ENCODE data around the gene AGTRAP.

Gene AGTRAP

DNA sequence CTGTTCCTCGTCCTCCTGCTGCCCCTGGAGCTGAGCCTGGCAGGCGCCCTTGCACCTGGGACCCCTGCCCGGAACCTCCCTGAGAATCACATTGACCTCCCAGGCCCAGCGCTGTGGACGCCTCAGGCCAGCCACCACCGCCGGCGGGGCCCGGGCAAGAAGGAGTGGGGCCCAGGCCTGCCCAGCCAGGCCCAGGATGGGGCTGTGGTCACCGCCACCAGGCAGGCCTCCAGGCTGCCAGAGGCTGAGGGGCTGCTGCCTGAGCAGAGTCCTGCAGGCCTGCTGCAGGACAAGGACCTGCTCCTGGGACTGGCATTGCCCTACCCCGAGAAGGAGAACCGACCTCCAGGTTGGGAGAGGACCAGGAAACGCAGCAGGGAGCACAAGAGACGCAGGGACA lies 29.6 kb upstream of the AGTRAP start:
- no peak for DNase-seq

DNA sequence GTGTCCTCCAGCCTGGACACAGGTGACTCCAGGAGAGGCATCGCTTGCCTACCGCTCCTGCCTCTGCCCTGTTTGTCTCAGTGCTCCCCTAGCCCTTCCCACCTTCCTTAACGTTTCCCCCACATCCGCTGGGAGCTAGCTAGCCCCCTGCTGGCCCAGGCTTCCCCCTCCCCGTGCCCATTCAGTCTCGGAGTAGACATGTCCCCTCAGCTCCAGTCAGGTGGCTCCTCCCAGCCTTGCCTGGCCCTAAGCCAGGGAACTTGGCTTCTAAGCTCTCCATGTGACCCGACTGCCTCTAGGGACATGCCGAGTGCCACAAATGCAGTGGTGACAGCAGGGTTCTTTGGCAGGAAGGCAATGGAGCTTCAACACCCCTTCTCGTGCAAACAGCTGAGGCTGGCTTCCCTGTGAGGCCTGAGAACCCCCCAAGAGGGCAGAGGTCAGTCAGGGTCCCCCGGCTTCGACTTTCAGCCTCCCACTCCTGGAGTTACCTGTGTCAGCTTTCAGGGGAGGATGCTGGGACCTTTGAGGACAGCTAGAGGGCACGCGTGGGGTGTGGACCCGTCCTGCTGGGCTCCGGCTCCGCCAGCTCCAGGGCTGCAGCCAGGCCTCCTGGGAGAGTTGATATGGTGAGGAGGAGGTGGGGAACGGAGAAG lies 28.2 kb upstream of the AGTRAP start:
- DNase-seq: peak in 1 of 2 donors; percentile 16

DNA sequence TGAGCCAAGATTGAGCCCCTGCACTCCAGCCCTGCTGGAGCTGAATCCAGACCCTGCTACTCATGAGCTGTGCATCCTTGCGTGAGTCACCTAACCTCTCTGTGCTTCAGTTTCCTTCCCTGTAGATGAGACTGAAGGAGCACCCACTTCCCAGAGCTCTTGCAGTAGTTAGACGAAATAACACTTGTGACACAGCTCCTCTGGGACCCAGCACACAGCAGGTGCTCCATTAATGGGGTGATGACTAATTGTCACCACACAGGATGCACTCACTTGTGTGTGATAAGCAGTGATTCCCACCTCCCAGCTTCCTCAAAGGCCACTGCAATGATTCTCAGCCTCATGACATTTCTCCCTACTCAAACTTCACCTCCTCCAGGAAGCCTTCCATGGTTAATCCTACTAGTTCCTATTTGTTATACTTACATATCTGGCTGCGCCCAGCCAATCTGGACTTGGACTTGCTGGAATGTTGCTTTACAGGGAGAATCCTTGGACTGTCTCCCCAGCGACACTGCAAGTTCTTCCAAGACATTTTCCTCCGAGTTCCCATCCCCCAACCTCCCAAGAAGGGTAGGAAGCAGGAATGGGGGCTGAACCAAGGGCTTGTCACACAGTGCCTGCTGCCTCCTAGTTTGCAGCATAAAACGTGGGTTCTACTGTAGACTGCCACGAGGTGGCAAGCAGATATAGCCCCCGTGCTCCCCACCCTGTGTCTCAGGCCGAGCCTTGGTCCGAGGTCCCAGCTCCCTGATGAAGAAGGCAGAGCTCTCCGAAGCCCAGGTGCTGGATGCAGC lies 27.2 kb upstream of the AGTRAP start:
- no peak for DNase-seq

DNA sequence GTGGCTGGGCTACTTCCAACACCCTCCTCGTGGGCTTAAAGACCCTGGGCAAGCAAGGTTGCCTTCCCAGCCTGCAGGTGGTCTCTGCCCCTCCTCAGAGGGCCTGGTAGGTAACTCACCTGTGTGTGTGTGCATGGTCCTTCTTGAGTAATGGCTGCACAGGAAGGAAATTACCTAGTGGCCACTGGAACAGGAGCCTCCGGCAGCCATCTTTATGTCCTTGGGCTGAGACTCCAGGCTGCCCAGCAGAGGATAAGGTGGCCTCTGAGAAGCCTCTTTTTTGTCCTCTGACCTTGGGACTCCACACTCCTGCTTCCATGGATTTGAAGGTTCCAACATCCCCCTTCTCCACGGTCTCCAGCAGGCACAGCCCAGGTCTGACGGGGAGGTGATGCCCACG lies 24.4 kb upstream of the AGTRAP start:
- no peak for DNase-seq

DNA sequence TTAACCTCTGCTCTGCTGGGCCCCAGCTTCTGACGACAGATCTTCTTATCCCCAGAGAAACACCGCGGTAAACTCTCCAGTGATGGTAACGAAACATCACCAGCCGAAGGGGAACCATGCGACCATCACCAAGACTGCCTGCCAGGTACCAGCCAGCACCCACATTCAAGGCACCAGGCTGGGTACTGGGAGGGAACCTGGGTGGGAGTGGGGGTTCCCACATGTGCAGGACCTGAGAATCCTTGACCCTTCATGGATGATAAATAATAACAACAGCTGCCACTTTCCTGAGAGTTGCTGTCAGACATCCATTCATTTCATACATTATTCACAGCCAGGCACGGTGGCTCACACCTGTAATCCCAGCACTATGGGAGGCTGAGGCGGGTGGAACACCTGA lies 23.7 kb upstream of the AGTRAP start:
- no peak for DNase-seq

DNA sequence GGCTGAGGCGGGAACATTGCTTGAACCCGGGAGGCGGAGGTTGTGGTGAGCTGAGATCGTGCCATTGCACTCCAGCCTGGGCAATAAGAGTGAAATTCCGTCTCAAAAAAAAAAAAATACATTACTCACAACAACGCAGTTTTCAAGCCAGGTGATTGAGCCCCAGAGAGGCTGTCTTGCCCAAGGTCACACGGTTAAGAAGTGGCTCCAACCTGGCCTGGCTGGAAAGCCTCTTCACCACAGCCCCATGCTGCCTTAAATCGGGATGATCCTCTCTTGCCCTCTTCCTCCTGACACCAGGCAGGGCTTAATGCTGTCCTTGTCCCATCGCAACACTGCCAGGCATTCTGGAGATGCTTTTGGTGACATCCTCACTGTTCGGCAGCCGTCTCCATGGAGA lies 22.8 kb upstream of the AGTRAP start:
- DNase-seq: no peak

DNA sequence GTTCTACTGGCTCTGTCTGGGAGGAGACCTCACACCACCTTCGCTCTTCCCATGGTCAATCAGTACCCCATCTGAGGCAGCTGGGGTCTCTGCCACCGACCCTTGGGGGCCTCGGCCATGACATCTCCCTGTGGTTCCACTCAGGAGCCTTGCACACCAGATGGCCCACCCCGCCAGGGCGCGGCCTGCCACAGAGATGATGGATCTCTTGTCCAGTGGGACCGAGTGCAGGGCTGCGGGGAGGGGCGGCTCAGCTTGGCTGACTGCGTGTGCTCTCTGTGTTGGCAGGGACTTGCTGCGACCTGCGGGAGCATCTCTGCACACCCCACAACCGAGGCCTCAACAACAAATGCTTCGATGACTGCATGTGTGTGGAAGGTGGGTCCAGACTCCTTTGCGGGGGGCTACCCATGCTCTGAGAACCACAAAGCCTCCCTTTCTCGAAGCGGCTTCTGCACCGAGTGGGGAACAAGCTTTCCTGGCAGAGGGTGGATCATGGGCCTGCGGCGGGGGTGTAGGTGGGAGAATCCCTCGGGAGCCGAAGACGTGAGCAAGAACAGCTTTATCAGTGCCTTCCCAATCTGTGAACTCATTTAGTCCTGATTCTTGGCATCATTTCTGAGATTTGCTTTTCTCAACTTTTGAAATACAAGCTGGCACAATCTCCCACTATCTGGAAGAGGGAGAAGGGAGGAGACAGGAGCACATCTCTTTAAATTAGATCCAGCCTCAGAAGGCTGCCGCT lies 20.9 kb upstream of the AGTRAP start:
- DNase-seq: no peak

DNA sequence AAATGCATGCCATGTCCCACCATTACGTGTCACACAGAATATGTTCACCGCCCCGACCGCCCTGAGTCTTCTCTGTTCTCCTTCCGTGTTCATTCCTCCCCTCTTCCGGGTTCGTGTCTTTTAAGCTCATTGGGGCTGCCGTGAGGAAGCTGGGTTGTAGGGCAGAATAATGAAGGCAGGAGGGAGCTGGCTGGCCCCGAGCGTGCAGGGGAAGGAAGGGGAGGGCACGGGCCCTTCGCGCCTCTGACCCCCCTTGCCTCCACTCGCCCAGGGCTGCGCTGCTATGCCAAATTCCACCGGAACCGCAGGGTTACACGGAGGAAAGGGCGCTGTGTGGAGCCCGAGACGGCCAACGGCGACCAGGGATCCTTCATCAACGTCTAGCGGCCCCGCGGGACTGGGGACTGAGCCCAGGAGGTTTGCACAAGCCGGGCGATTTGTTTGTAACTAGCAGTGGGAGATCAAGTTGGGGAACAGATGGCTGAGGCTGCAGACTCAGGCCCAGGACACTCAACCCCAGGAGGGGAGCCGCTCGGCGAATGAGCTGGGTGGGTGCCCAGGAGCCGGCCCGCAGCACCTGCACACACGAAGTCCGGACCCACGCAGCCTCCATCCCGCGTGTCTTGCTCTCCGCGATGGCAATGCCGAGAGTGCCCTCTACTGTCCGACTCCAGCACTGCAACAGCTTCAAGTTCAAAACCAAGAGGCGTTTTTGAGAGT lies 16.5 kb upstream of the AGTRAP start:
- peak; percentile 70 to 76 for DNase-seq

DNA sequence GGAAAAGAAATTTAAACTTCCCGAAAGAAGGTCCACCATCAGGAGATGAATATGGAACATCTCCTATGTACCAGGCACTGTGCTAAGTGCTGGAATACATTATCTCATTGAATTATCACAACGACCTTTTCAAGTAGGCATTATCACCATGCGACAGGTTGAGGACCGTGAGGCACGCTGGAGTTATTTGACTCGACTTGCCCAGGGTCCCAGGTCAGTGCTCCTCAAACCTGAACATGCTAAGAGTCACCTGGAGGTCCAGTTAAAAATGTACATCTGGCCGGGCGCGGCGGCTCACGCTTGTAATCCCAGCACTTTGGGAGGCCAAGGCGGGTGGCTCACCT lies 15.9 kb upstream of the AGTRAP start:
- DNase-seq: no peak

DNA sequence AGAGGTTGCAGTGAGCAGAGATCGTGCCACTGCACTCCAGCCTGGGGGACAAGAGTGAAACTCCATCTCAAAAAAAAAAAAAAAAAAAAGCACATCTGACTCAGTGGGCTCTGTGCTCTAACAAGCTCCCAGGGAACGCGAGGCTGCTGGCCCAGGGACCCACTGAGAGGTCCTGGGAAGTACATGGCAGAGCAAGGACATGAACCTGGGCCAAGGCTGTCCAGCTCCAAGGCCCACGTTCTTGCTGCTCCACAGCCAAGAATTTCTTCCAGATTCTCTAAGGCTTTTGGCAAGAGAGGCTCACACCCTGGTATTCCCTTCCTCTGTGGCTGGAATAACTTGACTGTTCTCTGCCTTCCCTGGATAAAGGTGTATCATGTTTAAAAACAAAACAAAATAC lies 15.4 kb upstream of the AGTRAP start:
- DNase-seq: no peak

DNA sequence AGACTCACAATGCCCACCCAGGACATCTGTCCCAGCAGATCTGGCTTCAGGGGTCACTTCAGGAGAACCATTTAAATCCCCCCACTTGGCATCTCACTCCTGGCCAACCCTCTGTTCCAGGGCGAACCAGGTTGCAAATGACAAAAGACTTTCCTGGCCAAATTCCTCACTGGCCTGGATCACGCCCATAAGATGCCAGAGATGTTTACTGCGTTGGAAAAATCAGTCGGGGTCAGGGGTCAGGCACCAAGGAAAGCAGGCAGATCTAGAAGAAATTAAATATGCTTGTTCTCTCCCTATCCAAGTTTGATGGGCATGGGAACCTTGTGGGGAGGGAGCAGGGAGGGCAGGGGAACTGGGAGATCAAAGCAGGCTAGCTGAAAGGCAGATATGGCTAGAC lies 14.6 kb upstream of the AGTRAP start:
- no peak for DNase-seq

DNA sequence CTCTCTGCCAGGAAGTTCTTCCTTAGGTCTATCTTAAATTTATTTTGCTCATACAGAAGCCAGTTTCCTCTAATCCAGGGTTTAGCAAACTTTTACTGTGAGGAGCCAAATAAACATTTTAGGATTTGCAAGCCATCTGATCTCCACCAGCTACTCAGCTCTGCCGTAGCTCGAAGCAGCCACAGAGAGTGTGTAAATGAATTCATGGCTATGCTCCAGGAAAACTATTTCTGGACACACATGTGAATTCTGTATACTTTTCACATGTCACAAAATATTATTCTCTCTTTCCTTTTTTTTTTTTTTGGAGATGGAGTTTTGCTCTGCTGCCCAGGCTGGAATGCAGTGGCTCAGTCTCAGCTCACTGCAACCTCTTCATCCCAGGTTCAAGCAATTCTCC lies 13.4 kb upstream of the AGTRAP start:
- DNase-seq: no peak

DNA sequence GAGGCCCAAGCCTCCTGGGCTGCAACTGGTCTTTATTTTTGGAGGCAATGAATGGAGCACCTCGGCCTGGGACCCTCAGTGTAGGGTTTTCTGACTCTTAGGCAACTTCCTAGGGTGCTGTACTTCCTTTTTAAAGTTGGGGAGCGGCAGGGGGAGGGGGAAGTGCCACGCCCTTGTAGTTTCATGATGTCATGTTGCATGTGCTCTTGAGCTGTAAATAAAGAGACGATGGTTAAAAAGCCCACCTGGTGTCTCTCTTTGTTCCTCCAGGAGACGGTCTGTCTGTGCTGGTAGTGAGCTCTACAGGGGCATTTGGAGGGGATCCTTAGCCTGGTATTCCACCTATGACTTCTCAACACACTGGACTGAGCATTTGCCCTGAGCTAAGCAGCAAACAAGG lies 10.3 kb upstream of the AGTRAP start:
- no peak for DNase-seq

DNA sequence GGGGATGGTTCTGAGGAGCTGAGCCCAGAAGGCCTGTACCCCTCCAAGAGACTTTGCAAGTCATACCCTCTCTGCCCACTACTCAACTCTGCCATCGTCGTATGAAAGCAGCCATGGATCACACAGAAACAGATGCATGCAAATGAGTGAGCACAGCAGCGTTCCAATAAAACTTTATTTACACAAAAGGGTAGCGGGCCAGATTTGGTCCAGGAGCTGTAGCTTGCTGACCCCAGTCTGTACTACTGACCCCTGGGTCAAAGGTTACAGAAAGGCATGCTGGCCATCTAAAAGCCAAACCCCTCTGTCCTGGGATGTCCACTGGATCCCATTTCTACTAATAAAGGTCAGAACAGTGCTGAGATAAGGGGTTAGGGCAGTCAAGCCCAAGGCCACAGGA lies 8.8 kb upstream of the AGTRAP start:
- no peak for DNase-seq

DNA sequence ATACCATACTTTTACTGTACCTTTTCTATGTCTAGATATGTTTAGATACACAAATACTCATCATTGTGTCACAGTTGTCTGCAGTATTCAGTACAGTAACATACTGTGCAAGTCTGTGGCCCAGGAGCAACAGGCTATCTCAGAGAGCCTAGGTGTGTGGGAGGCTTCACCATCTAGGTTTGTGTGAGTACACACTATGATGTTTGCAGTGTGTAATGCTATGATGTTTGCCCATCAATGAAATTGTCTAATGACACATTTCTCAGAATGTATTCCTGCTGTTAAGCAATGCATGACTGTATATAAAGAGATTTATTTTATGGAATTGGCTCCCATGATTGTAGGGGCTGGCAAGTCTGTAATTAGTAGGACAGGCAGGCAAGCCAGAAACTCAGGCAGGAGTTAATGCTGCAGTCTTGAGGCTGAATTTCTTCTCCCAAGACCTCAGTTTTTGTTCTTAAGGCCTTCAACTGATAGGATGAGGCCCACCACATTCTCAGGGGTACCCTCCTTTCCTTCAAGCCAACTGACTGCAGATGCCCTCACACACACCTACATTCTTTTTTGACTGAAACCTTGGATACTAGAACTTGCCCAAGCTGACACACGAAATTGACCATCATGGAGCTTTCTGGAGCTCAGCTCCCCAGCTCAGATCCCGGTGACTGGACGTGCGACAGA lies 7.7 kb upstream of the AGTRAP start:
- no peak for DNase-seq

DNA sequence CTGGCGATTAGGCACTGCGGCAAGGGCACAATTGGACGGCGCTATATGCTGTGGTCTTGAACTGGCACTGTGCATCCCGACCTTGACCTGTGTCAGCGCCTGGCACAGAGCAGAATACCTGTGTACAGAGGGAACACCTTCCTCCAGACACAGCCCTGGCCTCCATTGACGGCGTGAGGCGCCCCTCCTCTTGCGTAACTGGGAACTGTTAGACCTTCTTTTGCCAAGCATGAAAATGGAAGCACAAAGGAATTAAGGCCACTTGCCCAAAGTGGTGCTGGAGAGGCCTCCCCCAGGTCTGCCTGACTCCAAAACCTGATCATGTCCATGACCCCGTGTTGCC lies 6.8 kb upstream of the AGTRAP start:
- no peak for DNase-seq

DNA sequence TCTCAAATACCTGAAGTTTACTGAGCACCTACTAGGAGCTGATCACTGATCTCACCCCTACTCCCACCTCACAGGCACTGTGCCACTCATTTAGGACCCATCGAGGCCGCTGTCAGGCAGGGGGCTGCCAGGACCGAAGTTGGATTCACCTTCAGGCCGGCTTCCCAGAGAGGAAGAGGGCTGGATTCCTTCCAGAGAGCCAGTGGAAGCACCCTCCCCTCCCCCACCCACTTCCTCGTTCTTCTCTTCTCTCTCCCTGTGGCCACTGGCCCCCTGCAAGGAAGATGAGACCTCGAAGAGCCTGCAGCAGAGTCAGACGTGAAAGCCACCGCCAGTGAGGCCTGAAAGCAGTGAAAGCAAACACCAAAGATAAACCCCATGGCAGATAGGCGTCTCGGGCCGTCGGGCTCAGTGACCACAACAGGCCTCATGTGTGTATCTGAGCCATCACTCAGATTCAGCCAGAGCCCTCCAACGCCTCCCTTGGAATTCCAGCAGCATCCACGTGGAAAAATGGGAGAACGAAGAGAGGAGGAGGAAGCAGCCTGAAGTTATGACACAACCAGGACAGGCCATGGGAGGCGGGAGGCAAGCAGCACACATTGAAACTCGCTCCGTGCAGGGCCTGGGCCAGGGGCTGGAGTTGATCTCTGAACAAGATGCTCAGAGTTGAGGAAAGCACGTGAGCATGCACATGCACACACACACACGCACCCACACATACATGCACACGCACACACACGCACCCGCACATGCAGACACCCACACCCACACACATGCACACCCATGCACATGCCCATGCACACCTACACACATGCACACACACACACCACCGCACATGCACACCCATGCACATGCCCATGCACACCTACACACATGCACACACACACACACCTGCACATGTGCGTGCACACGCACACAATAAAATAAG lies 6.2 kb upstream of the AGTRAP start:
- no peak for DNase-seq

DNA sequence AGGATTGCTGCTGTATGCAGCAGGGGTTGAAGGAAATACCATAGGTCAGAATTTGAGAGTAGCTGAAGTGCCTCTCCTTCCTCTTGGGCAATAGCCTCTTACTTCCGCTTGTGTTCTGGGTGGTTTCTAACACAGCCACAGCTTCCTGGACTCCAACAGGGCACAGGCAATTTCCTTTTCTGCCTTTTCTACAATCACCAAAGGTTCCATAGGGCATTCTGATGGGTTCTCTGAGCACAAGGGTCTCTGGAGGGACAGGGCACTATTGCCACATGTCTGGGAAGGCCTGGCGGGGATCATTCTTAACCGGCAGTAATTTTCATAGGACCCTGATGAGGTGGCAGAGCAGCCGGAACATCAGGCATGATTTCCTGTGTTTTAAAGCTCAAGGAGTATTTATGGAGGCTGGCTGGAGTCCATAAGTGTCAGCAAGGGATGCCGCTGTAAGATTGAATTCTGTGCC lies 5.5 kb upstream of the AGTRAP start:
- DNase-seq: no peak

DNA sequence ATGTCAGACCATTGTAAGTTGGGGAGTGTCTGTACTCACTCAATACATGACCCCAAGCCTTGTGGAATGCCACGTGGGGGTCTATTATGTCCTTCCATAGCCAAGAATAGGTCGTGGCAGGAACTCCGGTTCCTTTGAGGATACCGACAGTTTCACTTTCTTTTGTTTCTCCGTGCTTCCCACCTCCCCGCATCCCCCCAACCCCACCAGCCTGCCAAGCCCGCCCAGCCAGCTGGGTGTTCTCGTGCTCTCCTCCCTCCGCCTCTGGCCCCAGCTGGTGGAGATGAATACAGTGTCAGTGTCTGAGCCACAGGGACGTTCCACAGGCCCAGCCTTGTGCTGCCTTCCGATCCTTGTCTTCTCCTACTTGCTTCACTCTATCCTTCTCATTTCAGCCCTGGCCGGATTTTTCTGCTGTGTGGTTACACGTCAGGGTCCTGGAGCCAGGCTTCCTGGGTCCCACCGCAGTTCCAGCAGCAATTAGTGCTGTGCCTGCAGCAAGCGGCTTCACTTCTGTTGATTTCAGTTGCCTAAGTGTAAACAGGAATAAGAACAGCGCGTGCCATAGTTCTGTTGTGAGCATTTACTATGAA lies 4.1 kb upstream of the AGTRAP start:
- DNase-seq: peak; percentile 81 to 87

DNA sequence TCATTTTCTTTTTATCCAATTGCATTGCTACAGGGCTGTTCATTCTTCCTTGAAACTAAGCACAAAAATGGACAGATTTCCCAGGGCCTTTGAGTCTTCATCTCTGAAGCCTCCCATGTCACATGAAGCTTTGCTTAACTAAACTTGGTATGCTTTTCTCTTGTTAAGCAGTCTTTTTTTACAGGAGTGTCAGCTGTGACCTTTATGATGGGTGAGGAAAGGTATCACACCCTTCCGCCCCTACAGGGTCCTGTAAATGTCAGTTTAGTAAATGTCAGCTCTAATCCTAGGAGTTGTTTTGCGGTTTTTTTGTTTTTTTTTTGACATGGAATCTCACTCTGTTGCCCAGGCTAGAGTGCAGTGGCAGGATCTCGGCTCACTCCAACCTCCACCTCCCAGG lies 2.6 kb upstream of the AGTRAP start:
- DNase-seq: no peak

DNA sequence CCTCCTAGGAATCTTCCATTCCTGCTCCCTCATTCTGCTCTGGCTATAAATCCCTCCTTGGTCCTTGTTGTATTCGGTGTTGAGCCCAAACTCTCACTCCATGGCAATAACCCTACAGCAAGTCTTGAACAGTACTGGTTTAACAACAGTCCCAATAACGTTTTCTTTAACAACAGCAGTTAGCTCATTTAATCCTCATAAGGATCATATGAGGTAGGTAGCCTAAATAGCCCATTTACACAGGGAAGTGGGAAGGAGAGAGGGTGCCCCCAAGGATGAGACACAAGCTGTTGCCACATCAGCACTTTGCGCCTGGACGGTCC lies 444 bp upstream of the AGTRAP start:
- no peak for DNase-seq

All from hippocampal formation (tissue), 2 donors.